H1 (cell line): Measurements from ENCODE around the gene PPM1M. TPM values are rescaled to one million over a fixed set of nuclear protein-coding genes. Genes with fewer than 3 reads are reported as not detected.

Experiments
- BCL11A ChIP-seq, 2 experiments: IDR thresholded peaks; one replicate each; pipeline ENCODE4 v1.6.1; 2011; ENCODE audit warnings: low read depth in 2 of 2, low read length in 2 of 2, mild to moderate bottlenecking in 2 of 2
- CHD1 ChIP-seq: IDR thresholded peaks from 2 replicates; pipeline ENCODE4 v1.6.1; 2012; ENCODE audit warnings: low read depth, low read length, improper control_type of control experiment
- CREB1 ChIP-seq: IDR thresholded peaks from 2 replicates; pipeline ENCODE4 v1.6.1; 2012; ENCODE audit warnings: inconsistent platforms
- KDM4A ChIP-seq: IDR thresholded peaks from one replicate; pipeline ENCODE4 v1.7.1; 2012; ENCODE audit warnings: low read depth, mild to moderate bottlenecking, moderate library complexity, low read length, inconsistent platforms; ENCODE audit not compliant: severe bottlenecking
- PHF8 ChIP-seq: fragments of 200-600 bp; sonication (generic); conservative IDR thresholded peaks from 2 replicates; pipeline ENCODE4 v1.7.1; 2012; ENCODE audit warnings: low read depth, mild to moderate bottlenecking, inconsistent platforms, low read length, moderate library complexity
- POU5F1 ChIP-seq: IDR thresholded peaks from 2 replicates; pipeline ENCODE4 v1.6.1; 2011; ENCODE audit warnings: low read depth, mild to moderate bottlenecking, low read length, moderate library complexity
- polyA plus RNA-seq, 7 experiments: library from polyadenylated mRNA; depleted of rRNA in 3 of 7; stranded (reverse) in 5 of 7; unstranded in 2 of 7; fragments of >200 nt in 5 of 7; fragments of 200-250 nt in 2 of 7; gene quantifications; 1 replicate in 5 of 7; 2 replicates in 1 of 7; 4 replicates in 1 of 7; pipeline versions ENCODE4 v1.2.1 to v1.2.3, GENCODE V29; 2011 to 2013; ENCODE audit warnings: missing spikeins in 2 of 7, mixed read lengths in 2 of 7
- total RNA-seq: library from RNA; stranded (reverse); fragmentation: NEBNext Ultra II Directional; extraction: Animal tissue kit (Norgen Biotek cat#: 25700); gene quantifications from 2 replicates; pipeline ENCODE4 v1.2.1, GENCODE V29; 2021

The PPM1M gene
- total and polyA plus RNA-seq, 2 of the 8 experiments (the other 6 are each of a cell fraction or from before 2014, with no cell fraction given): 5.2 to 6.3 TPM

DNA sequence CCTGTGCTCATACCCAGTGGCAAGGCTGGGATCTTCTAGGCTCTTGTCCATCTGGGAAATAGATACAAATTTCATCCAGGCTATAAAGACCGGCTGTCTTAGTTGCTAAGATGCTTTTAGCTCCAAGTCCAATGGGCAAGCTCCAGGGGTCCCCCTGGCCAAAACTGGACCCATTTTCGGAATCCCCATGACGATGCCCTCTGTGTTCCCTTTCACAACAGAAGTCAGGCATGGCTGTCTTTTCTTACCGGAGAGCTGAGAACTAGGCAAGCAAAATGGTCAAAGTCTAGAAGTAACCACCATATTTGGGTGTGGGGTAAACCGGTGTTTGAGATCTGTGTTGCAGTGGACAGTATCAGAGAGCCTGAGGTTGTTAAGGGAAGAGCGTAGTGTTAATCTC, 43.1 kb downstream of the PPM1M start (continued):
- TF ChIP-seq PHF8: no peak
- TF ChIP-seq CREB1: no peak
- TF ChIP-seq KDM4A: no peak
- TF ChIP-seq CHD1: no peak
- TF ChIP-seq POU5F1: no peak
- TF ChIP-seq BCL11A (IDR thresholded peaks at IDR 0.05; ENCODE audit: low read depth in 2 of 2, low read length in 2 of 2): no peak
- TF ChIP-seq, all 59 proteins: peak for 0
